ENCODE data around the gene LARP4.

- TF ChIP-seq POLR2AphosphoS5 (IDR thresholded peaks at IDR 0.05; ENCODE audit: low read depth), result no peak
- TF ChIP-seq CTCF (conservative IDR thresholded peaks at IDR 0.05; ENCODE audit: low read depth in 2 of 2), result no peak
These were observed 38.0 kb upstream of the LARP4 start for GRCh38 chr12:50362671-50363070.
